HepG2 (cell line): ENCODE data around the gene CHD2. TPM values are rescaled to one million over a fixed set of nuclear protein-coding genes. Genes with fewer than 3 reads are reported as not detected.
A peak's percentile ranks its signal among the peaks of the same experiment; 100 is the strongest.

Experiments used
- AHDC1 ChIP-seq: sonication (generic); formaldehyde crosslinking; IDR thresholded peaks from 2 replicates; pipeline ENCODE4 v1.5.1; 2020; ENCODE audit warnings: mild to moderate bottlenecking, missing genetic modification reagents, borderline replicate concordance
- ARHGAP35 ChIP-seq: sonication (generic); formaldehyde crosslinking; IDR thresholded peaks from 2 replicates; pipeline ENCODE4 v1.9.0; 2022; ENCODE audit warnings: mild to moderate bottlenecking, inconsistent platforms, moderate library complexity, missing genetic modification reagents, borderline replicate concordance
- ATF3 ChIP-seq: sonication (generic); formaldehyde crosslinking; IDR thresholded peaks from 2 replicates; pipeline ENCODE4 v1.4.0; 2020; ENCODE audit warnings: missing genetic modification reagents
- CEBPG ChIP-seq: IDR thresholded peaks from 2 replicates; pipeline ENCODE4 v1.6.1; 2016
- MED1 ChIP-seq: sonication (generic); formaldehyde crosslinking; IDR thresholded peaks from 2 replicates; pipeline ENCODE4 v1.4.0; 2020; ENCODE audit warnings: missing genetic modification reagents
- SP4 ChIP-seq: sonication (generic); formaldehyde crosslinking; IDR thresholded peaks from 2 replicates; pipeline ENCODE4 v1.8.1; 2023; ENCODE audit warnings: mild to moderate bottlenecking, missing genetic modification reagents
- ZBTB43 ChIP-seq: sonication (generic); formaldehyde crosslinking; conservative IDR thresholded peaks from 2 replicates; pipeline ENCODE4 v1.4.0; 2020; ENCODE audit warnings: missing genetic modification reagents
- ZHX2 ChIP-seq, 2 experiments: sonication (generic) in 1 of 2; formaldehyde crosslinking in 1 of 2; IDR thresholded peaks; 2 replicates each; pipeline versions ENCODE4 v1.6.1 to v1.9.0; 2014 to 2022; ENCODE audit warnings: antibody characterized with exemption in 1 of 2, borderline replicate concordance in 1 of 2, inconsistent platforms in 1 of 2, low read depth in 1 of 2, missing genetic modification reagents in 1 of 2
- ZMYM4 ChIP-seq: sonication (generic); formaldehyde crosslinking; IDR thresholded peaks from 2 replicates; pipeline ENCODE4 v1.8.1; 2023; ENCODE audit warnings: mild to moderate bottlenecking, missing genetic modification reagents
- ZNF644 ChIP-seq: IDR thresholded peaks from 2 replicates; pipeline ENCODE4 v1.6.1; 2016; ENCODE audit warnings: low read depth
- polyA plus RNA-seq, 8 experiments: library from polyadenylated mRNA; depleted of rRNA in 3 of 8; stranded (reverse) in 7 of 8; unstranded in 1 of 8; fragments of >200 nt; fragmentation: Illumina TruSeq in 4 of 8; extraction: Trizol in 4 of 8; gene quantifications; 2 replicates each; pipeline versions ENCODE4 v1.2.1 to v1.2.3, GENCODE V29; 2011 to 2016; ENCODE audit warnings: low read depth in 4 of 8, missing spikeins in 1 of 8, mixed read lengths in 1 of 8; ENCODE audit not compliant: insufficient read depth in 1 of 8
- total RNA-seq, 5 experiments: library from RNA; depleted of rRNA; stranded (reverse); fragments of >200 nt; fragmentation: Illumina TruSeq; extraction: Trizol; gene quantifications; 2 replicates each; pipeline ENCODE4 v1.2.3, GENCODE V29; 2016; ENCODE audit warnings: low read depth in 1 of 5

CHD2 gene
- total and polyA plus RNA-seq, 2 of the 13 experiments (the other 11 are each of a cell fraction or from before 2014, with no cell fraction given) = 54.0 to 54.1 TPM

- TF ChIP-seq ATF3 (CRISPR knock-in tag) = no peak
- no peak for TF ChIP-seq ARHGAP35 (CRISPR knock-in tag)
- peak; percentile 95 for TF ChIP-seq ZMYM4 (CRISPR knock-in tag)
- peak; percentile 85 for TF ChIP-seq MED1 (CRISPR knock-in tag)
- TF ChIP-seq AHDC1 (CRISPR knock-in tag) = peak; percentile 63; the same call in 1 of the 2 replicates
- TF ChIP-seq ZBTB43 (CRISPR knock-in tag) = 0 out of 2 replicates have a peak, but pooled peaks have one; percentile 7
- TF ChIP-seq ZHX2 (IDR thresholded peaks at IDR 0.05; ENCODE audit: low read depth) = peak; percentile 93
- no peak for TF ChIP-seq ZHX2 (CRISPR knock-in tag; IDR thresholded peaks at IDR 0.05; ENCODE audit: borderline replicate concordance)
- TF ChIP-seq ZNF644 = peak; percentile 59; the same call in 1 of the 2 replicates
- 0 out of 2 replicates have a peak, but pooled peaks have one; percentile 24 for TF ChIP-seq SP4 (CRISPR knock-in tag)
- TF ChIP-seq CEBPG (CRISPR knock-in tag) = peak; percentile 26; the same call in 1 of the 2 replicates
Measured at GRCh38 chr15:92917598-92918407, 17.7 kb downstream of the CHD2 start (continued).
